ENCODE results near the gene CSTF1. TPM values are rescaled to one million over a fixed set of nuclear protein-coding genes. Genes with fewer than 3 reads are reported as not detected.

Gene CSTF1
- total RNA-seq, 4 donors from 2014 or later, result 15.3 to 24.8 (median 20.2) TPM

GRCh38 chr20:56391596-56392131 is 781 bp upstream of the CSTF1 start:
- no peak for TF ChIP-seq CTCF (IDR thresholded peaks at IDR 0.05; ENCODE audit: low read depth)

GRCh38 chr20:56392881-56393482 is 537 bp downstream of the CSTF1 start:
- no peak for TF ChIP-seq CTCF (IDR thresholded peaks at IDR 0.05; ENCODE audit: low read depth)

- no peak for TF ChIP-seq CTCF (IDR thresholded peaks at IDR 0.05; ENCODE audit: low read depth)
These were observed 1.2 kb downstream of the CSTF1 start for GRCh38 chr20:56393653-56394052.

GRCh38 chr20:56395166-56395565 is 2.7 kb downstream of the CSTF1 start:
- no peak for TF ChIP-seq CTCF (IDR thresholded peaks at IDR 0.05; ENCODE audit: low read depth)

- TF ChIP-seq CTCF (IDR thresholded peaks at IDR 0.05; ENCODE audit: low read depth), result no peak
These were observed 7.7 kb downstream of the CSTF1 start for GRCh38 chr20:56400001-56400640.

- no peak for TF ChIP-seq CTCF (IDR thresholded peaks at IDR 0.05; ENCODE audit: low read depth)
These were observed 11.0 kb downstream of the CSTF1 start for GRCh38 chr20:56403465-56403864.

- no peak for TF ChIP-seq CTCF (IDR thresholded peaks at IDR 0.05; ENCODE audit: low read depth)
These were observed 14.5 kb downstream of the CSTF1 start for GRCh38 chr20:56406910-56407309.

All from subcutaneous adipose tissue (tissue), 4 donors.